Activated CD4-positive, CD25-positive, alpha-beta regulatory T cell treated with anti-CD3 and anti-CD28 coated beads, Interleukin-2, amount 50 U/mL, for 72 hours (primary cell): ENCODE results near the gene TIAM2.
"Not testable (repeated sequence)": the region's sequence is repeated elsewhere in the genome, so short reads cannot be mapped to it uniquely, and the experiment has no call there.

ENCODE experiments used
- DNase-seq: peaks from one replicate; pipeline ENCODE4 v3.0.0; 2021

The TIAM2 gene

GRCh38 chr6:155103816-155104366 lies 108.8 kb downstream of the TIAM2 start:
- no peak for DNase-seq

- DNase-seq = no peak
These were observed 111.5 kb downstream of the TIAM2 start for GRCh38 chr6:155106456-155107115.

- no peak for DNase-seq
These were observed 112.4 kb downstream of the TIAM2 start for GRCh38 chr6:155107432-155108069.

- DNase-seq = no peak
These were observed 113.1 kb downstream of the TIAM2 start for GRCh38 chr6:155108070-155108820.

DNA sequence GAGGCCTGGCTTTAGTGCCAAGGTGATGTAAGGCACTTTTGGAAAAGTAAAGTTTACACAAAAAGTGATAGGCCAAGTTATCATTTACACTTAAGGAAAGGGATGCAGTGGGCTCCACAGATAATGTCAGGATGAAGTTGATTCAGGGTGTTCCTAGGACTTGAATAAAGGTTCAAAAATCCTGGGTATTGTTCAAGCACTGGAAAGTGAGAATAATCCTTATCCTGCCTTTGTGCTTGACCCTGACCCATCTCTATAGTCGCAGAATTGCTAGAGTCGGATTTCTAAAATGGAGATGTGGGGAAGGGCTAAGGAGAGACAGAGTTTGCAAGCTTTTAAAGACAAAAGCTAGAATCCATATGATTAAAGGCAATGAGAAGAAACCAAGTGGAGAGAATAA lies 115.6 kb downstream of the TIAM2 start:
- DNase-seq = no peak

DNA sequence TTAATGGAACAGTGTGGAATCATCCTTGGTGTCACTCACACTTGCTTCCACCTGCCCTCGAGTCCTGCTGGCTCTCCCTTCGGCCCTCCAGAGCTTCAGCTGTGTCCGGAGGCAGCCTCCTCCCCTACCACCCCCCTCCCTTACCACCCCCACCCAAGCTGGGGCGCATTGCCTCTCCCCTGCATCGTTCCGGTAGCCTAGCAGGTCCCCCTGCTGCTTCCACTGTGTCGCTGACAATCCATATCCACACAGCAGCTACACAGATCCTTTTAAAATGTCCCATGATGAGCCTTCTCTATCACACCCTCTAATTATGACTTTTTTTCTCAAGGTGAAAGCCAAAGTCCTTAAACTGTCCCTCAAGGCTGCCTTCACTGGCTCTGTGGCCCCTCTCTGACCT lies 117.6 kb downstream of the TIAM2 start:
- DNase-seq = no peak

- no peak for DNase-seq
These were observed 120.9 kb downstream of the TIAM2 start for GRCh38 chr6:155115893-155116570.

DNA sequence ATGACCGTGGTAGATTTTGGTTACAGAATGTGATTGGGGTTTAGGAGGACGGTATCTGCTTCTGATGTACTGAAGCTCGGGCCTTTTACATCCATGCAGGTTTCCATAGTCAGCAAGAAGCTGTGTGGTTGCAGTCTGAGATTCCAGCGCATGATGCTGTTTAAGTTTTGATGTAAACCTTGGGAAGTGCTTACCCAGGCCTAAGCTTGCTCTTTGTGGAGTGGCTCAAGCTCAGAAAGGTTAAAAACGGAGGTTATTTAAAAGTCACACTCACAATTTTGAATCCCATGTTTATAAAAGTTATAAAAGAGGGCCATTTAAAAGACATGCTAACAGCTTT lies 121.4 kb downstream of the TIAM2 start:
- no peak for DNase-seq

DNA sequence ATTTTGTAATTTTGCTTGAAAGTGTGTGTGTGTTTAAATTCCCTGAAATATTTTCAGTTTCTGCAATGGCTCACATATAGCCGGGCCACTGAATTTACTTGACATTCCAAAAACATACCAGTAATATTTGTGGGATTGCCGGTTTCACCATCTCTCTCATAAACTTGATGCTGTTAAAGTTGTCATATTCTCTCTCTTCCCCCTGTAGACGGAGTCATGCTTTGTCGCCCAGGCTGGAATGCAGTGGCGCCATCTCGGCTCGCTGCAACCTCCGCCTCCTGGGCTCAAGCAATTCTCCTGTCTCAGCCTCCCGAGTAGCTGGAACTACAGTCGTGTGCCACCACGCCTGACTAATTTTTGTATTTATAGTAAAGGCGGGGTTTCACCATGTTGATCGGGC lies 122.1 kb downstream of the TIAM2 start:
- no peak for DNase-seq

GRCh38 chr6:155117785-155118184 lies 122.7 kb downstream of the TIAM2 start:
- no peak for DNase-seq

DNA sequence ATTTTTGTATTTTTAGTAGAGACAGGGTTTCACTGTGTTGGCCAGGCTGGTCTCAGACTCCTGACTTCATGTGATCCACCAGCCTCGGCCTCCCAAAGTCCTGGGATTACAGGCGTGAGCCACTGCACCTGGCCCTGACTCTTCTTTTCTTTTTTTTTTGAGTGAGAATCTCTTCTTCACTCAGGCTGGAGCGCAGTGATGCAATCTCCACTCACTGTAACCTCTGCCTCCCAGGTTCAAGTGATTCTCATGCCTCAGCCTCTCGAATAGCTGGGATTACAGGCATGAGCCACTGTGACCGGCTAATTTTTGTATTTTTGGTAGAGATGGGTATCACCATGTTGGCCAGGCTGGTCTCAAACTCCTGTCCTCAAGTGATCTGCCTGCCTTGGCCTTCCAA lies 124.1 kb downstream of the TIAM2 start:
- DNase-seq = not testable (repeated sequence)

DNA sequence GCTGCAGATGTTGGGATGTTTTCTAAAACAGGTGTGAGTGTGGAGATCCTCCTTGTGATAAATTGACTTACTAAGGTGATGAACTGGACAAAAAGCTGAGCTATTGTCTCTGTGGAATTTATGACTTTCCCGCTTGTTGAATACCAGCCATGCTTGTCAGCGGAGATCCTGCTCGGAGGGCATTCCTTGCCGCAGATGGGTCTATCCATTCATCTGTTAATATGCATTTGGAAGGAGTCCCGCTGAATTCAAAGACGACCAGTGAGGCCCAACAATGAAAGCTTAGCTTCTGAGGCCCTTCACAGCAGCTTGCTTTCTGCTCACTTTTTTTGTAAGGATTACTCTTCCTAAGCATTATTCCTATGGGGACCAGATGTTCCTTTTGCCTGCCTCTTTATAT lies 124.9 kb downstream of the TIAM2 start:
- DNase-seq = no peak

- DNase-seq = no peak
These were observed 126.2 kb downstream of the TIAM2 start for GRCh38 chr6:155121294-155121693.

- no peak for DNase-seq
These were observed 126.6 kb downstream of the TIAM2 start for GRCh38 chr6:155121699-155122098.

DNA sequence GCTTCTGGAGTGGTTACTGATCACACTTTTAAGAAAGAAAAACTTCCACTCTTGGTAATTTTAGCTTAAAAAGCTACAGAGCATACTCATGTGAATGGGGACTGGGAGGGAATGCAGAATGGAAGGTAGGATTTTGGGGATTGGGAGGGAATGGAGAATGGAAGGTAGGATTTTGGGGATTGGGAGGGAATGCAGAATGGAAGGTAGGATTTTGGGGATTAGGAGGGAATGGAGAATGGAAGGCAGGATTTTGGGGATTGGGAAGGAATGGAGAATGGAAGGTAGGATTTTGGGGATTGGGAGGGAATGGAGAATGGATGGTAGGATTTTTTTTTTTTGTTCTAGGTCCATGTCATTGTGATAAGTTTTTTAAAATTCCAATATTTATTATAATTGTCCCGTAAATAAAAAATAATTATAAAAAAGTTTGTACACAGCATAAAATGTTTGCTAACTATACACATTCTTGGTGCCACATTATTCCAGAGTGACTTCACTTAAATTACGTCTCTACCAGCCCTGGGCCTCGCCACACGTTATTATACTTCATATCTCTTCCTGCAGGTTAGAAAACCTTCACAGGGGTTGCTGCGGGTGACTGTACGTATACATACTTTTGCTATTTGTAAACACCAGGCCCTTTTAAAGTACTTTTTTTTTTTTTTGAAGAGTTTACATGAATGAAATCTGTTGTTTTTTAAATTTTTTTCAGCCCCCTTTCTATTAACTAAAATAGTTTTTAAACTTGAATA lies 127.3 kb downstream of the TIAM2 start:
- DNase-seq = no peak

GRCh38 chr6:155123520-155123919 lies 128.4 kb downstream of the TIAM2 start:
- no peak for DNase-seq

GRCh38 chr6:155125906-155126305 lies 130.8 kb downstream of the TIAM2 start:
- no peak for DNase-seq

DNA sequence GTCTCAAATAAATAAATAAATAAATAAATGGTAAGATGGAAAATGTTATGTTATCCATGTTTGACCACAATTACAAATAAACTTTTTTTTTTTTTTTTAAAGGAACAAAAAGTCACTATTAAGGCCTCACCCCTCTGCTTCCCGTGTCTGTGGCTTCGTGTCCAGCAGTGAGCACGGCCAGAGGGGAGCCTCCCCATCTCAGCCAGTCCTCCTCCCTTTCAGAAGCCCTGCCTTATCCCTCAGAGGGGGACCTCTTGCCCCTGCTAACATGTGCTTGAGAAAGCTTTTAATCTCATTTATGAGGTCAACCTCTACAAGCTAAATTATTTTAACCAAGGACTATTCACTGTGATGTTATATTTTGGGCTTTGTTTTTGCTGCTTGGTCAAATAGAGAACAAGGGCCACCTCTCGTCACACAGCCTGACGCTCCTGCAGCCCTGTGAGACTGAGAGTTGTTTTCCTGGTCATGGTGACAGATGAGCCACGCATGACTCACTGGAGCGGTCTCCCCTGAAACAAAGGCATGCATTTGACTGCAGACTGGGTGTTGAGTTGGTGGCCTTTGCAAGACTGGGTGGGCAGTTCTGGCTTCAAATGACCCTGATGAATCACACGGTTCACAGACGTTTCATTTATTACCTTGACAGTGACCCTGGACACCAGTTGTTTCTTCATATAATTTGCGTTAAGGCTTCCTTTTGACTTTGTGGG lies 131.8 kb downstream of the TIAM2 start:
- DNase-seq = peak; percentile 38

GRCh38 chr6:155128977-155129376 lies 133.9 kb downstream of the TIAM2 start:
- DNase-seq = no peak

- DNase-seq = no peak
These were observed 134.6 kb downstream of the TIAM2 start for GRCh38 chr6:155129744-155130143.

GRCh38 chr6:155130161-155130853 lies 135.2 kb downstream of the TIAM2 start:
- DNase-seq = no peak
